Hepatocyte (in vitro differentiated cells): ENCODE results near the gene ARHGAP45.

Source experiments
- CTCF ChIP-seq: fragments of 200-600 bp; sonication (generic); IDR thresholded peaks from 2 replicates; pipeline ENCODE4 v1.5.1; 2016; ENCODE audit warnings: antibody characterized with exemption, mild to moderate bottlenecking; ENCODE audit not compliant: poor library complexity
- EZH2 ChIP-seq: fragments of 200-600 bp; sonication (generic); IDR thresholded peaks from 2 replicates; pipeline ENCODE4 v1.6.1; 2016; ENCODE audit warnings: antibody characterized with exemption, mild to moderate bottlenecking, borderline replicate concordance

GRCh38 chr19:1094655-1094977 is 27.6 kb downstream of the ARHGAP45 start:
- TF ChIP-seq CTCF (no peak), EZH2 (no peak)
